Measurements from ENCODE around the gene BANP.
"Not testable (repeated sequence)": the region's sequence is repeated elsewhere in the genome, so short reads cannot be mapped to it uniquely, and the experiment has no call there.

Gene BANP

DNA sequence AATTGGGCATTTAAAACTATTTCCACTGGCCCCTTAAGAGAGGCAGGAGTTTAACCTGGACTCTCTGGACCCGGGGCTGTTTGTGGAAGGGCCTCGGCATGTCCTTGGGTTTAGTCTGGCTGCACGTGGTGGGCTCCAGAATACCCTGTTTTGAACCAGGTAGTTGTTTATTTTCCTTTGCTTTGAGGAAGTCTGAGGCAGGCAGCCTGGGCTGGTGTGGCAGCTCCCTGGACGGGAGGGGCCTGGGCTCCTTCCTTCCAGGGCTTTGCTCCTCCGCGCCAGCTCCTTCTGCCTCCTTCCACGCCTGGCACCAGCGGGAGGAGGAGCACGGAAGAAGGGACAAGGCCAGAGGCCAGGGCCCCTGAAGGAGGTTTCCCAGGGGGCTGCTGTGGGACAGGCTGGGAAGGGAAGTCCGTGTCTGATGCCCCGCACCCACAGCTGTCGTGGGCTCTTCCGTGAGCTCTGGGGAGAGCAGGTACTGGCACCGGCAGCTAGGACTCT, 15.5 kb downstream of the BANP start:
- no peak for DNase-seq (ENCODE audit: low spot score)

DNA sequence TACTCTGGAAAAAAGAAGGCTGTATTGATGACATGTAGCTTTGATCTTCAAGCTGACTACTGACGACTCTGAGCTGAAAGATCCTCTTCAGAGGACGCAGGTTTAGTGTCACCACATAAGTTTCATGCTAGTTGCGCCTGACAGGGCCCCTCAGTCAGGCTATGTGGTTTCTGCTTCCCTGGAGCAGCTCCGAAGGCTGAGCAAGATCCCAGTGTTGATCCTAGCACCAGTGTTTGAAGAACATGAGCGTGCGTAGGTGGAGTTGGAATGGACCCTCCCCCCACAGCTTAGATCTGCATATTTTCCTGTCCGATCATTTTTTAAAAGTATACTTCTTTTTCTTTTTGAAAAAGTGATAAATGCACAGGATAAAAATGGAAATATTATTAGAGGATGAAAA, 17.3 kb downstream of the BANP start:
- DNase-seq (ENCODE audit: low spot score) = no peak

GRCh38 chr16:87970186-87970585, 19.0 kb downstream of the BANP start:
- no peak for DNase-seq (ENCODE audit: low spot score)

- DNase-seq (ENCODE audit: low spot score) = no peak
These were observed 20.7 kb downstream of the BANP start for GRCh38 chr16:87971933-87972332.

DNA sequence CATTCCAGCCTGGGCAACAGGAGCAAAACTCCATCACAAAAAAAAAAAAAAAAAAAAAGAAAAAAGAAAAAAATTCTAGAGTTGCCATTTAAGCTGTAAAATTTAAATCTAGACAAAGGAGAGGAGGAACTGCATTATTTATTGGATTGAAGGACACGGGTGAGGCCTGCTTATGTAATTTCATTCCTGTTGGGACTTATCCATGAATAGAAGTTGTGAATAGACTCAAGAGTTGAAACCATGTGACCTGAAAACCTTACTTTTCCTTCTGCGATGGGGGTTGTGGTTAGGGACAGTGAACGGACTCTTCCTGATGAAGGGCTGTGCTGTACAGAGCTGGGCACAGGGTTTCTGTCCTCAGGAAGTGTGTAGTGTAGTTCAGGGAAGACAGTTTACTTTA, 22.5 kb downstream of the BANP start:
- DNase-seq (ENCODE audit: low spot score) = no peak

- DNase-seq (ENCODE audit: low spot score) = no peak
These were observed 22.9 kb downstream of the BANP start for GRCh38 chr16:87974178-87974577.

GRCh38 chr16:87976665-87977064, 25.4 kb downstream of the BANP start:
- DNase-seq (ENCODE audit: low spot score) = no peak

GRCh38 chr16:87978127-87978526, 26.9 kb downstream of the BANP start:
- no peak for DNase-seq (ENCODE audit: low spot score)

DNA sequence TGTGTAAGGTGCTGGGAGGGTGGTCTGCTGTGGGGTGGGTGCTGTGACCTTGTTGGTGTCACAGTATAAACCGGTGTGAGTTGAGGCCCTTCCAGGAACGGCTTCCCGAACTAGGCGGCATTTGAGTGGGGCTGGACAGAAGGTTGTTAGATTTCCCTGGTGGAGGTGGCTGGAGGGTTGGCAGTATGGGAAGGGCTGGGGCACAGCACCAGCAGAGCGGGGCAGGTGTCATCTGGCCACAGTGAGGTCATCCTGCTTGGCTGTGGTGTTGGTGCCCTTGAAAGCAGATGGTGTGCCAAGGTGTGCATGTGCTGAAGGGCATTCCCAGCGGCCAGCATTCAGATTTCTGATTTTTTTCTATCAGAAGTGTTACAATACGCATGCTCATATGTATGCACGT, 28.1 kb downstream of the BANP start:
- DNase-seq (ENCODE audit: low spot score) = no peak

- not testable (repeated sequence) for DNase-seq (ENCODE audit: low spot score)
These were observed 28.8 kb downstream of the BANP start for GRCh38 chr16:87979911-87980630.

GRCh38 chr16:87981376-87981775, 30.1 kb downstream of the BANP start:
- DNase-seq (ENCODE audit: low spot score) = not testable (repeated sequence)

- no peak for DNase-seq (ENCODE audit: low spot score)
These were observed 31.4 kb downstream of the BANP start for GRCh38 chr16:87982581-87983041.

GRCh38 chr16:87983072-87983736, 32.0 kb downstream of the BANP start:
- DNase-seq (ENCODE audit: low spot score) = not testable (repeated sequence)

- peak; percentile 65 for DNase-seq (ENCODE audit: low spot score)
These were observed 32.5 kb downstream of the BANP start for GRCh38 chr16:87983737-87984097.

- not testable (repeated sequence) for DNase-seq (ENCODE audit: low spot score)
These were observed 32.9 kb downstream of the BANP start for GRCh38 chr16:87984180-87984579.

DNA sequence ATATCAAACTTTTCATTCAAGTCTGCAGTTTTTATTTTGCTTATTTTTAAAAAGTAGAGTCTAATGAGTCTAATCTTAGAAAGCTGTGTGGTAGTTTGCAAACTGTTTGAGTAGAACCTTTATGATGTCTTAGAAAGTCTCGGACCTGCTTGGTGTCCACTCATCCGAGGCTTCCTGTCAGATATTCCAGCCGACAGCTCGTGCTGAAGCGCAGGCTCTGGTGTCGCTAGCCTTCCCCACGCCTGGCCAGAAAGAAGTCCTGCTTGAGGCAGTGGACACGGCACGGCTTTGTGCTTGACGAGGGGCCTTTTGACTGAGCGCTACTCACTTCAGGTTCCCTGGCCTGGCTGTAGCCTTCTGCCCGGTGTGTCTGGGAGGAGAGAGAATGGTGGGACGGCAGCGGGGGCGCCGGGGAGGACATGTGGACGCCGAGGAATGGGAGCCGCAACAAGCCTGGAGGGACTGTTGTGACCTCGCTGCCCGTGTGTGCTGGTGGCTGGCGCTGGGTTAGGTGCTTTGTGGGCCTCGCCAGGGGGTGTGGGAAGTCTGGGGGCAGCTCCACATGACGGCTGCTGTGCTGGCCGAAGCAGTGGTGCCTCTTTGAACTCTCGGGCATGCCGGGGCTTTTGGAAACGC, 33.5 kb downstream of the BANP start:
- no peak for DNase-seq (ENCODE audit: low spot score)

DNA sequence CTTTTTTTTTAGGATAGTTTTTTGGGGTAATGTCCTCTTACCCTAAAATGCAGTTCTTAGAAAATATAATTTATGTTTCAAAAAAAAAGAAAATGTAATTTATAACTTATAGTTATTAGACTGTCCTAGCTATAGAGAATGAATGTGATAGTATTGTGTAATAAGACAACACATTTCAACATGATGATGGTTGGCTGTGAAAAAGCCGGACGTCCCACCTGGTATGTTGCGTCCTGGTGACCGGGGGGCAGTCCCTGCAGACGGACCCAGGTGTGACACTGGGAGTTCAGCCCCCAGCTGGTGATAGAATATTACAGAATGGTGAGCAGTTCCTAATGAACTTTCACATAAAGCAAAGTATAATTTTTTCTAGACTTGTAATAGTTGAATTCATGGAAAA, 34.3 kb downstream of the BANP start:
- not testable (repeated sequence) for DNase-seq (ENCODE audit: low spot score)

GRCh38 chr16:87986361-87986849, 35.2 kb downstream of the BANP start:
- DNase-seq (ENCODE audit: low spot score) = not testable (repeated sequence)

GRCh38 chr16:87988596-87988995, 37.4 kb downstream of the BANP start:
- not testable (repeated sequence) for DNase-seq (ENCODE audit: low spot score)

- not testable (repeated sequence) for DNase-seq (ENCODE audit: low spot score)
These were observed 39.0 kb downstream of the BANP start for GRCh38 chr16:87990254-87990653.

- DNase-seq (ENCODE audit: low spot score) = not testable (repeated sequence)
These were observed 40.9 kb downstream of the BANP start for GRCh38 chr16:87992142-87992541.

DNA sequence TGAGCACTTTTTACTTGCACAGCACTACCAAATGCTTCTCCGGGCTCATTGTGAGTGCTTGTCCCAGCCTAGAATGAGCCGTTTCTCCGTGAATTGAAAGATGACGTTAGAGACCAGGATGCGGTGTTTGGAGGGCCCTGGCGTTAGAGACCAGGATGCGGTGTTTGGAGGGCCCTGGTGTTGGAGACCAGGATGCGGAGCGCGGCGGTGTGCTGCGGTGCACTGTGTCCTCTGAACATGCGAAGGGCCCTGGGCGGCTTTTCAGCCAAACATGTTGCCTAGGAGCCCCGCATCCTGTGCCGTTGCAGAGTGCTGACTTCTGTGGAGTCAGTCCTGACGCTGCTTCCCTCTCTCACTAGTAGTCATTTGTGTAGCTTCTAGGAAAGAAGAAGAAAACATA, 42.7 kb downstream of the BANP start:
- DNase-seq (ENCODE audit: low spot score) = no peak

- DNase-seq (ENCODE audit: low spot score) = no peak
These were observed 44.4 kb downstream of the BANP start for GRCh38 chr16:87995644-87996043.

Data from kidney capillary endothelial cell (primary cell).